Measurements from ENCODE around the gene BCR.

The BCR gene

DNA sequence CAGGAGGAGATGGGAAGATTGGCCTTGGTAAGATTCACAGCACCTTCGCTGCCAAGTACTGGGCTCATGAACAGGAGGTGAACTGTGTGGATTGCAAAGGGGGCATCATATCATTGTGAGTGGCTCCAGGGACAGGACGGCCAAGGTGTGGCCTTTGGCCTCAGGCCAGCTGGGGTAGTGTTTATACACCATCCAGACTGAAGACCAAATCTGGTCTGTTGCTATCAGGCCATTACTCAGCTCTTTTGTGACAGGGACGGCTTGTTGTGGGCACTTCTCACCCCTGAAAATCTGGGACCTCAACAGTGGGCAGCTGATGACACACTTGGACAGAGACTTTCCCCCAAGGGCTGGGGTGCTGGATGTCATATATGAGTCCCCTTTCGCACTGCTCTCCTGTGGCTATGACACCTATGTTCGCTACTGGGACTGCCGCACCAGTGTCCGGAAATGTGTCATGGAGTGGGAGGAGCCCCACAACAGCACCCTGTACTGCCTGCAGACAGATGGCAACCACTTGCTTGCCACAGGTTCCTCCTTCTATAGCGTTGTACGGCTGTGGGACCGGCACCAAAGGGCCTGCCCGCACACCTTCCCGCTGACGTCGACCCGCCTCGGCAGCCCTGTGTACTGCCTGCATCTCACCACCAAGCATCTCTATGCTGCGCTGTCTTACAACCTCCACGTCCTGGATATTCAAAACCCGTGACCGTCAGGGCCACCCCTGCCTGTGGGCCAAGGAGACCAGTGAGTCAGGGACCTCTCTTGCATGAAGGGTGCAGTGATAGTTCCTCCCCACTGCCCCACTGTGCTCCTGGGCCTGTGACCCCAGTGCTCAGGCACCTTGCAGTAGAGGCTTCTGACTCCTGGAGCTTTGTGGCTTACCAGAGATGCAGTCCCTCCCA, 83.6 kb downstream of the BCR start:
- H3K27ac ChIP-seq (ENCODE audit: low read depth, low read length), result no peak overlapping the region
- no peaks in the 10 kb centered on the region for H3K9me2 ChIP-seq (replicated peaks; ENCODE audit: control insufficient read depth, low read length)
- H3K4me2 ChIP-seq (ENCODE audit: low read length), result no peak overlapping the region
- H3K9me3 ChIP-seq (ENCODE audit: control insufficient read depth, insufficient read depth, low read length), result no peaks in the 10 kb centered on the region
- peaks cover 67% of the 10 kb centered on the region for H3K36me3 ChIP-seq (ENCODE audit: control insufficient read depth, low read length)
- no peaks in the 10 kb centered on the region for H3F3A ChIP-seq (ENCODE audit: control insufficient read depth, insufficient read depth)
- no peak overlapping the region for H3K4me3 ChIP-seq (ENCODE audit: low read length)
- peaks cover 9% of the 10 kb centered on the region for H3K79me2 ChIP-seq (ENCODE audit: control insufficient read depth, low read length)
- H3K4me1 ChIP-seq (ENCODE audit: control insufficient read depth, low read length), result peaks cover 34% of the 10 kb centered on the region
- peaks cover 6% of the 10 kb centered on the region; the same call in 1 of the 2 replicates for H4K20me1 ChIP-seq (ENCODE audit: control insufficient read depth, insufficient read depth, low read depth, low read length)
- TF ChIP-seq EZH2phosphoT487 (IDR thresholded peaks at IDR 0.05; ENCODE audit: borderline replicate concordance, low read length), result no peak
- TF ChIP-seq, protein P1, sequence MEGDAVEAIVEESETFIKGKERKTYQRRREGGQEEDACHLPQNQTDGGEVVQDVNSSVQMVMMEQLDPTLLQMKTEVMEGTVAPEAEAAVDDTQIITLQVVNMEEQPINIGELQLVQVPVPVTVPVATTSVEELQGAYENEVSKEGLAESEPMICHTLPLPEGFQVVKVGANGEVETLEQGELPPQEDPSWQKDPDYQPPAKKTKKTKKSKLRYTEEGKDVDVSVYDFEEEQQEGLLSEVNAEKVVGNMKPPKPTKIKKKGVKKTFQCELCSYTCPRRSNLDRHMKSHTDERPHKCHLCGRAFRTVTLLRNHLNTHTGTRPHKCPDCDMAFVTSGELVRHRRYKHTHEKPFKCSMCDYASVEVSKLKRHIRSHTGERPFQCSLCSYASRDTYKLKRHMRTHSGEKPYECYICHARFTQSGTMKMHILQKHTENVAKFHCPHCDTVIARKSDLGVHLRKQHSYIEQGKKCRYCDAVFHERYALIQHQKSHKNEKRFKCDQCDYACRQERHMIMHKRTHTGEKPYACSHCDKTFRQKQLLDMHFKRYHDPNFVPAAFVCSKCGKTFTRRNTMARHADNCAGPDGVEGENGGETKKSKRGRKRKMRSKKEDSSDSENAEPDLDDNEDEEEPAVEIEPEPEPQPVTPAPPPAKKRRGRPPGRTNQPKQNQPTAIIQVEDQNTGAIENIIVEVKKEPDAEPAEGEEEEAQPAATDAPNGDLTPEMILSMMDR (IDR thresholded peaks at IDR 0.05; ENCODE audit: low read depth, low read length, poor library complexity, severe bottlenecking), result no peak
- H3K27me3 ChIP-seq (ENCODE audit: control insufficient read depth, low read length), result no peaks in the 10 kb centered on the region

DNA sequence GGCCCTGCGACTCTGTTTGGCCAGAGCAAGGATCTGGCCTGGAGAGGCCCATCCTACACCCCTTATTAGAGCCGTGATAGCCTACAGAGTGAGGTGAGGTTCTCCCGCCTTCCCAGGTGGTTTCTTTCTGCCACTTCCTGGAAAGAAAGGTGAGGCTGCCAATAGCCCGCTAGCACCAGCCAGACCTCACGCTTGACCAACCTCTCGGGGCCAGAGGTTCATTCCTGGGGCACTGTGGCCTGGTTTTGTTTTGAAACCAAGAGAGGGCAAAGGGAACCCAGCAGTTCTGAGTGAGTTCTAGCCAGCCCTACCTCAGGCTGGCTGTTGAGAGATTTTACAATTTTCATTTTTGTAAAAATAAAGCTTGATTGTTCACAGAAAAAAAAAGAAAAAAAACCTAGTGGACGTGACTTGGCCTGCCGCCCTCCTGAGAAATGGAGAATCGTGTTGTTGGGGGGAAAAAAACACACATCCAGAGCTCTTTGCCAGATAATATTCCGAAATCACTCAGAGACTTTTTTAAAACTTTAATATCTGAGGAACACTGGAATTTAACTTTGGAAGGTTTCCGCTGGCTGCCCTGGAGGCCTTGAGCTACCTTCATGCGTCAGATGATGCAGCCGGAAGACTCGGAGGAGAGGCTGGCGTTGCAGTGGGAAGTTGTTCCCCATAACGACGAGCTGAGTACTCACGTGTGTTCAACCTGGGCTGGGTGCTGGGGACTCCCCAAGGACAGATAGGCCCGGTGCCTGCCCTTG, 84.5 kb downstream of the BCR start:
- H3K36me3 ChIP-seq (ENCODE audit: control insufficient read depth, low read length), result peaks cover 76% of the 10 kb centered on the region
- H3K79me2 ChIP-seq (ENCODE audit: control insufficient read depth, low read length), result peaks cover 8% of the 10 kb centered on the region
- peaks cover 43% of the 10 kb centered on the region for H3K4me1 ChIP-seq (ENCODE audit: control insufficient read depth, low read length)
- H3K9me2 ChIP-seq (replicated peaks; ENCODE audit: control insufficient read depth, low read length), result no peaks in the 10 kb centered on the region
- H3K27ac ChIP-seq (ENCODE audit: low read depth, low read length), result no peak overlapping the region
- no peak overlapping the region for H3K4me3 ChIP-seq (ENCODE audit: low read length)
- peaks cover 6% of the 10 kb centered on the region; the same call in 1 of the 2 replicates for H4K20me1 ChIP-seq (ENCODE audit: control insufficient read depth, insufficient read depth, low read depth, low read length)
- H3K4me2 ChIP-seq (ENCODE audit: low read length), result no peak overlapping the region
- no peaks in the 10 kb centered on the region for H3K9me3 ChIP-seq (ENCODE audit: control insufficient read depth, insufficient read depth, low read length)
- no peaks in the 10 kb centered on the region for H3K27me3 ChIP-seq (ENCODE audit: control insufficient read depth, low read length)
- no peaks in the 10 kb centered on the region for H3F3A ChIP-seq (ENCODE audit: control insufficient read depth, insufficient read depth)
- no peak for TF ChIP-seq EZH2phosphoT487 (IDR thresholded peaks at IDR 0.05; ENCODE audit: borderline replicate concordance, low read length)
- TF ChIP-seq, protein P1 (IDR thresholded peaks at IDR 0.05; ENCODE audit: low read depth, low read length, poor library complexity, severe bottlenecking), result no peak

DNA sequence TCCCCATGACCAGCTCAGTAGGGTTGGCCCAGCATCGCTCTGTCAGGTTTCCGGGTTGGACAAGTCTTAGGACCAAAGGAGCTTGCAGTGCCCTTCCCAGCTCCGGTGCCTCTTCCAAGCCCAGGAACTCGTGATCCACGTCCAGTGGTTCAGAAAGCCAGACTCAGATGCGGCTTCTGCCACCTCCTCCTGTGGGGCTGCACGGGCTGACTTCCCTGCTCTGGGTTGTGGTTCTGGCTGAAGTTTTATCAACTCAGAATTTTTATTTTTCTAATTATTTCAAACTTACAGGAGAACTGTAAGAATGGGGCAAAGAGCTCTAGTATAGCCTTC, 85.0 kb downstream of the BCR start:
- peaks cover 4% of the 10 kb centered on the region; the same call in 1 of the 2 replicates for H3K79me2 ChIP-seq (ENCODE audit: control insufficient read depth, low read length)
- no peaks in the 10 kb centered on the region for H3K27me3 ChIP-seq (ENCODE audit: control insufficient read depth, low read length)
- peaks cover 81% of the 10 kb centered on the region for H3K36me3 ChIP-seq (ENCODE audit: control insufficient read depth, low read length)
- H3K4me1 ChIP-seq (ENCODE audit: control insufficient read depth, low read length), result peaks cover 47% of the 10 kb centered on the region
- no peaks in the 10 kb centered on the region for H3K9me2 ChIP-seq (replicated peaks; ENCODE audit: control insufficient read depth, low read length)
- no peak overlapping the region for H3K4me2 ChIP-seq (ENCODE audit: low read length)
- H3K4me3 ChIP-seq (ENCODE audit: low read length), result no peak overlapping the region
- H3K27ac ChIP-seq (ENCODE audit: low read depth, low read length), result no peak overlapping the region
- TF ChIP-seq, protein P1 (IDR thresholded peaks at IDR 0.05; ENCODE audit: low read depth, low read length, poor library complexity, severe bottlenecking), result no peak
- no peak for TF ChIP-seq EZH2phosphoT487 (IDR thresholded peaks at IDR 0.05; ENCODE audit: borderline replicate concordance, low read length)
- no peaks in the 10 kb centered on the region for H3K9me3 ChIP-seq (ENCODE audit: control insufficient read depth, insufficient read depth, low read length)
- H3F3A ChIP-seq (ENCODE audit: control insufficient read depth, insufficient read depth), result no peaks in the 10 kb centered on the region
- H4K20me1 ChIP-seq (ENCODE audit: control insufficient read depth, insufficient read depth, low read depth, low read length), result peaks cover 6% of the 10 kb centered on the region; the same call in 1 of the 2 replicates

All from DOHH2 (cell line).